Activated T-cell treated with anti-CD3 and anti-CD28 coated beads for 4 hours (primary cell): ENCODE results near the gene ANK3.

Experiments used
- DNase-seq: peaks from one replicate; pipeline ENCODE4 v3.0.0-alpha.2; 2020

ANK3 gene

DNA sequence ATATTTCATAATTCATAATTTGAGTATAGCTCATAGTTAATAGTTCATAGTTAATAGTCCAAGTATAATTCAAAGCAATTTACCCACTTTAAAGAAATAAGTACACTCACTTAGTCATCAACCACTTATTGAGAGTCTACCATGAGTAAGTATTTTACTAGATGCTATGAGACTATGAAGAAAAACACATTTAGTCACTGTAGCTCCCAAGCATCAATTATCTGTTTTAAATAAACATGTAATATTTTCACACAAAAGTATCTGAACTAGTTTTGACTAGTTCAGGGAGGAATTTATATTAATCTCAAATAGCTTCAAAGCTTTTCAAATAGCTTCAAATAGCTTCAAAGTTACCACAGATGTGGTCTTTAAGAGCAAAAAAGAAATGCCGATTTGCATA lies 119.2 kb downstream of the ANK3 start:
- DNase-seq, result no peak

DNA sequence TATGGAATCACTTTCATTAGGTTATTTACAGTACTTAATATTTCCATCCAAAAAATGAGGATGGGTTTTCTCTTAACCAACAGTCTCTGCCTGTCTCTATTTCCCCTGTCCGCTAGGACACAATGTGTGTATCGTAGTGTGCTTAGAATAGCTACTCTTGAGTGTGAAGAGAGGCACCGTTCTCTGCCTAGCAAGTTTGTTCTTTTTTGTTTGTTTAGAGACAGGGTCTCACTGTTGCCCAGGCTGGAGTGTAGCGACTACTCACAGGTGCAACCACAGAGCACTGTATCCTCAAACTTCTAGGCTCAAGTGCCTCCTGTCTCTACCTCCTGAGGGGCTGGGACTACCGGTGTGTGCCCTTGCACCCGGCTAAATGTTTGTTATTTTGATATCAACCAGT lies 121.9 kb downstream of the ANK3 start:
- no peak for DNase-seq

DNA sequence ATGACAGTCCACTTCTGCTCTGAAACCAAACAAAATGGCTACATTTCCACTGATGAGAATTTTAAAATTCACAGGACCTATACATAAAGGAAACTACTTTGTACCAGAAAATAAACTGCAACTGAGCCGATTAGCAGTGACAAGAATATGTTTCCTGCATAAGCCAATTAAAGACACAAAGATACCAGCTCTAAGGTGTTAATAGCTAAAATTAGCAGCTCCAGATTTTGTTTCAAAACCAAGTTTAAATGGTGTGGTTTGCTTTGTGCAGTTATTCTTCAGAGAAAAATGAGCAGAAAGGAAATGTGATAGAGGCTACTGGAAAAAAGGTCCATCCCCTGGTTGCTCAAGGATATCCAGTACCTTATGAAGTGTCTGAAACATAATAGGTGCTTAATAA lies 123.2 kb downstream of the ANK3 start:
- DNase-seq, result no peak

DNA sequence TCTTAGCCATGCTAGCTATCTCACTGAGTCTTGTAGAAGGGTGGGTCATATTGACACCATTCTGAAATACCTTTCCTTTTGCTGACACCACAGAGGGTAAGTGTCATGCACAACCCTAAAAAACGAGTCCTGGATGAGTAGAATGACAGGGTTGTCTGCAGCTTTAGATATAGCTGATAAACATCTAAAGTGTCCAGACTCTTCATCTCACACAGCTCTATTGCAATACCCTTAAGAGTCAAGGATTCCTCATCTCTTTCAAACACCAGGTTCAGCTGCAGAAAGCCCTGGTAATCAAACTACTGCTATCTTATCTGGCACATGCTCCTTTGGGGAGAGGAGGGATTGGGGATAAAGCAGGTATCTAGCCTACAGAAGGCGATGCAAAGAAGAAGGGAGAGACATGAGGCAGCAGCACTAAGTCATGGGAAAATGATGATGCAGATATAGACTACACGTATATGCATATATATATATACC lies 127.0 kb downstream of the ANK3 start:
- no peak for DNase-seq

DNA sequence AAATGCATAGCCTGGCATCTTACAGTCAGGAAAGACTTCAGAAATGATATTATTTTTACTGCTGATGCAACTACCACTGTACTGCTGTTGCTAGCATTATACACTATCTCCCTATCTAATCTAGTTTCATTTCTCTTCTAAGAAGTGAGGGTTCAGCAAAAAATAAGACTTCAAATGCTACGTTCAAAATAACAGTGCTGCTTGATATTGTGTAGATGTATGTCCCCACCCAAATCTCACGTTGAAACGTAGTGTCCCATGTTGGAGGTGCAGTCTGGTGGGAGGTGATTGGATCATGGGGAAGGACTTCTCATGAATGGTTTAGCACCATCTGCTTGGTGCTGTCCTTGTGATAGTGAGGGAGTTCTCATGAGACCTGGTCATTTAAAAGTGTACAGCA lies 129.4 kb downstream of the ANK3 start:
- no peak for DNase-seq

DNA sequence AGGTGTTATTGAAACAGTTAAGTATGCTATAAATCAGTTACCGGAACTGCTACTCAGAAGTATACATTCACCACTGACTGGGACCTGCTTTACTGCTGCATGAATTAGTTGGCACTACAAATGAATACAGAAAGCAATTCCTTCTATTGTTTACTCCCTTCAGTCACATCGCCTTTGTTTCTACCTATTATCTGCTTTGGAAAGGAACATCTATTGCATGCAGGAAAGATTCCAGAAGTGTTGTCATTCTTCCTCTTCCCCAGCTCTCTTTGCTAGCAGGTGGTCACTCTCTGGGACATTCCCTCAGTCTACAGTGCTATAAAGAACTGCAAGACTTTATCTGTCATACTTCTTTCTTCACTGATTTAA lies 131.3 kb downstream of the ANK3 start:
- DNase-seq, result no peak

DNA sequence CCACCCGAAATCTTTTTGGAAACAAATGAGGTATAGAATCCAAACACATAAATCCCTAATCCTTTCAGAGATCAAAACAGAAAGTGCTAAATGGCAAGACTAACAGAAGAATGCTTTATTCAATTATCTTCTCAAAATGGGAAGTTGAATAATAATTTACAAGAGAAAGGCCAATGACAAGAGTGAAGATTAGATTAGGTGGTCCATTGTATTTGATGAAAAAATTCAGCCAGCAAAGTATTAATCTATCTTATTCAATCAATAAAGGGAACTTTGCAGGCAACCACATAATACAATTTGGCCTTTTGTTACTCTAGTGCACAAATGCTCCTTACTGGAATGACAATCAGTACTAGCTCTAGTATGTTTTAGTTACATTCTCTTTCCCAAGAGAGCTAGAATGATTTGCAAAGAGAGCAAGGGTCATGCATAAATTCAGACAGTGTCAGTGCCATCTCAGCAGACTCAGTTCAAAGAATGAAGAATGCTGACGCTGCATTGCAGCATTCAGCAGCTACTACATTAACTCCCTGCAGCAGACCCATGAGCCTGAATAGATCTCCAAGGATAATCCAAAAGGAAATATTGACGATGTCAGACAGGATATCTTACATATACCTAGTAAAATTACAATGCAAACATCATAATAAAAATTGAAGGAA lies 131.8 kb downstream of the ANK3 start:
- DNase-seq, result no peak

DNA sequence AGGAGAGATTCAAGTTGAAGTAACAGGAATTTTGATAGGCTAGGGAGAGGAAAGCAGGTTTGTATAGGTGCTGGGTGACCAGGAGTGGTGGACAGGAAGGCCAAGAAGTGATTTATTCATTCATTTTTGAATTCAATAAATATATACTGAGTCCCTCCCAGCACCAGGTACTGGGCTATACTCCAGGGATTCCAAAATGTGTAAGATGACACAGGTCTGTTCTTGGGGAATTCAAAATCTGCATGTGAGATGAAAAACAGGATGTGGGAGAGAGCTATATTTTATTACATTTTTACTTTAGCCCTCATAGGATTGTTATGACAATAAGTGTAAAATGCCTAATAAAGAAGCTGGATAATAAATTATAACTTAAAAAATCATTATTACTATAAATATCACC lies 134.9 kb downstream of the ANK3 start:
- no peak for DNase-seq

DNA sequence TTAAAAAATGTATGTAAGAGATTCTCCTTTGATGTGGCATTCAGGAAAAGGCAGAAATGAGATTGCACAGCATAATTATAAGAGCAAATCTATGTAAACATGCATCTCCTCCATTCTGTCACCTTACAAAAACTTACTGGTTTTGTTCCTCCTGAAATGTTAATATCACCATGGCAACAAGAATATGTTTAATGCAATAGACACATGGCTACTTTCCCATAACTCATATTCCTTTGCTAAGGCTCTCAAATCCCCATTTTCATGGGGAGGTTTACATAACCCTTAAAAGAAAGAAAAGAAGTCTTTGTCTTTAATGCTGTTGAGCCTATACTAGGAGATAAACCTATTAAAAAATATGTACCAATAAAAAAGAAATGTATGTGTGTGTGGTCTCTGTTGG lies 136.2 kb downstream of the ANK3 start:
- DNase-seq, result no peak

DNA sequence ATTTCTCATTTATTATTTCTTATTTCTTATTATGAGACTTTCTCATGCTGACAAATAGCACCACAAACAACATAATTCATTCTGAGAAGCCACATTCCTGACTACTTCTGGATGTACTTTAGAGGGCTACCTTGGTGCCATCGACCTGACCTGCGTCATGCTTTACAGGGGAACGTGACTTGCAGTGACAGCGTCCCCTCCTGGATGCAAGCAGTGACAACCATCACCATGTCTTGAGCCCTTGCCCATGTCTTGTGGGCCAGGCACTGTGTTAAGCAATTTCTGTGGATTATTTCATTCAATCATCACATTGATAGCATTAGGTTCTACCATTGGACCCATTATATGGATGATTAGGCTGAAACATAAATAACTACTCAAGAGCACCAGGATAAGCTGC lies 137.0 kb downstream of the ANK3 start:
- DNase-seq, result no peak

DNA sequence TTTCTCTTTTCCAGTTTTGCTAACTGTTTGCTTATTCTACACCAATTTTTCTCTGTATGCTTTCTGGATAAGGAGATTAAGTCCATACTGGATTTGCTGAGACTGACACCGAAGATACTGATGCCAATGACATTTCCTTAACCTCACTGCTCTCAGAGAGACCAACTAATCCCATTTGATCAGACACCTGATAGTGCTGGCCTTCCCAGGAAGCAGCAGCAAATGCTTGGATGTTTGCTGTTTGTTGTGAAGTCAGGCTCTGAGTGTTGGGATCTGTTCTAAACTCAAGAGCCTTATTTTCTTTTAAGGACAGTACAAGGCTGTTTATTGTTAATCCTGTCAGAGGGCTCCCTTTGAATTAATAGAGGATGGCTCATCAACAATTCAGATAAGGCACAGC lies 143.3 kb downstream of the ANK3 start:
- DNase-seq, result no peak

DNA sequence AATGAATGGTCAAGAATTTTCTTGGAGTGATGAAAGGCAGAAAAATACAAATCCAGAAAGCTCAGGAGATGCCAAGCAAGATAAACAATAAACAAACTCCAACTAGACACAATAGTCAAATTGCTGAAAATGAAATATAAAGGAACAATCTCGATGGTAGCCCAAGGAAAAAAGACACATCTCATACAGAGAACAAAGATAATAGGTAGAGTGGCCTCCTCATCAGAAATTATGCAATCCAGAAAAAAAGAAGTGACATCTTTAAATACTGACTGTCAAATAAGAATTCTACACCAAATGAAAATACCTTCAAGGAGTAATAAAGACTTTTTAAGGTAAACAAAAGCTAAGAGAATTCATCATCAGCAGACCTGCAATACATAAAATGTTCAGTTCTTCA lies 150.4 kb downstream of the ANK3 start:
- no peak for DNase-seq

DNA sequence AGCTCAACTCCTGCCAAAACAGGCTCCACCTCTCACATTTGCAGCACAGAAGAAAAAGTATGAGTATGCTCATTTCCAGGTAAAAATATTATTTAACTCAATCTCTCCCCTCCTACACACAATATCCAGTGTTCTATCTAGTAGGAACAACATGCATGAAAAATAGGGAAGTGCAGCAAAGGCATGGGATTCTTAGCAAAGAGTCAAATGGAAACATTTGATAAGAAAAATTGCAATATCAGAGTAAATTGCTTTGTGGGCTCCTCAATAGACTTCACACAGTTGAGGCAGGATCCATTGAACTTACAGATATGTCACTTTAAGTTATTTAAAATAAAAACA lies 150.9 kb downstream of the ANK3 start:
- DNase-seq, result no peak

DNA sequence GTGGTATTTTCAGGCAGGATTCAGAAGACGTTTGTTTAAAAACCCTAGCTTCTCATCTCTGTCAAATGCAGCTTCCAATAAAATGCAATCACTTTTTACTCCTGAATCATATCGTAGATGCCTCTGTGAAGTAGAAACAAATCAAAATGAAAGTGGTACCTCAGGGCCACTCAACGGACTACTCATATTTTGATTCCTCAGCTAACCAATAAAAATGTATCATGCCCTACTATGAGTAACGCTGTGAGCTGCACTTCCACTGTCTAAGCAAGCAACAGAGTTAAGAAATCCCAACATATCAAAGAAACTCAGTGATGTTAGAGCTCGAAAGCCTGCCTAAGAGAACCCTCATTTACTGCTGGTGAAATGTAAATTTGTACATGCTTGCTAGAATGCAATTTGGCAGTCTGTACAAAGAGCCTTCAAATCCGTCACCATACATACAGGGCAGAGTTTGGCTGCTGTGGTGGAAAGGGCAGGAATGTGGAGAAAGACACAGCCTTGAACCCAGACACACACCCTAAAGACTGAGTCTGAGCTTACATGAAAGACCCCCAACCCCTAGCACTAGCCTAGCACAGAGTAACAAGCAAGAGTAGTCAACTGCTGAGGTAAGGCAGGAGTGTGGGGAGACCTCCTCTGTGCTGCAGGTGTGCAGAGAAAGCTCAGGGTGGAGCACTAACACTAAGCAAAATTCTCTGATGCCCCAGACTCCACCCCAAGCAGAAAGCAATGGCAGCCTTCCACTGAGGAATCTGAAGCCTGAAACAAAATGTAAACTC lies 151.5 kb downstream of the ANK3 start:
- no peak for DNase-seq

DNA sequence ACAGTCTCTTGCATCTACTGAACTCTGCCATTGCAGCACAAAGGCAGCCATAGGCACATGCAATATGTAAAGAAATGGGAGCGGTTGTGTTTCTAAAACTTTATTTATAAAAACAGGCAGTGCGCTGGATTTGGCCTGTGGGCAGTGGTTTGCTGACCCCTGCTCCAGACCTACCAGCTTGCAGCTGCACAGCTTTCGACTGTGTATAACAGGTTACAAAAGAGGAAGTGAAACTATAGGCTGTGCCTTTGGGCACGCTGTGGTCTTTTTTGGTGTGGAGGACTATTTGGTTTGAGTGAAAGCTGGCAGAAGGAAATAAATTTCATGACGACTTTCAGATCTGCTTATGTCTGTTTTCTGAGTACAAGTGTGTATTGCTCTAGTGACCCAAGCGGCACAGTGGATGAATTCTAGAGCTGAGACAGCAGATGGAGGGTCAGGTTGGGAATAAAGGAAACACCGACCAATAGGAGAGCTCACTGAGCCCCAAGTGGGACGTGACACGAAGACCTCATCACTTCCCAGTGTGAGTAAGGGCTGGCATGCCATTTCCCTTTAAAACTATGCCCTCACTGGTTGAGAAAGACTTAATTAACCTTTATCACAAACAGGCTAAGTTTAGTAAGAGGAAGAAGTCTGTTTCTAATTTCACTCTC lies 152.7 kb downstream of the ANK3 start:
- DNase-seq, result no peak

DNA sequence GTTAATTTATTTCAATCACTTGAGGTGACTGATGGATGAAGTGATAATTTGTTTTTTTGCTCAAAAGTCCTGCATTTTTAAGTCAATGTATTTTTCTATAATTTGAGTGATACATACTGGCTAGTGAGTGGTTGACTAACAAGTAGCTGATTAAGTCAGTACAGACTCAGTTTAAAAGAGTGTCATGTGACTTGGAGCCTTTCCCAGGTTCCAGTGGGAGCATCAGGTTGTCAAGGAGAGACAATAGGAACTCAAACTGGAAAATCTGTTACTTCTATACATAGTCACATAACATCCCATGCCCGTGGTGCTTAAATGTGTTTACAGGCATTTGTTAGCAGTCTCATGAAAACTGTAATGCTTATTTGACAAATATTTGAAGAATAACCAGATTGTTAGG lies 154.7 kb downstream of the ANK3 start:
- DNase-seq, result no peak

DNA sequence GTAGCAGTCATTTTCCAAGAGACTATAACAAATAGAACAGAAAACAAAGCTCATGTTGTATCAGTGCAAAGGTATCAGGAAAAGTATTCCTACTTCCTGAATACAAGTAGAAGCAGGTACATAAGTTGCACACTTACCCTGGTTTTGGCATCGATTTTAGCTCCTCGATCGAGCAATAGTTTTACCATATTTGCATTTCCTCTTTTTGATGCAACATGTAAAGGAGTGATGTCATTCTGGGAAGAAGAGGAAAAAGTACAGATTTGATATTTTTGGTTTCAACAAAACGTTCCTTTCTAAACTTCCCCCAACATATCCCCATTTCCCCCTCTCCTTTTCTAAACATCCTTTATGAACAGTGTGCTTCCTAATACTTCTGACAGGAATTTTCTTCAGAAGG lies 155.1 kb downstream of the ANK3 start:
- DNase-seq, result no peak

DNA sequence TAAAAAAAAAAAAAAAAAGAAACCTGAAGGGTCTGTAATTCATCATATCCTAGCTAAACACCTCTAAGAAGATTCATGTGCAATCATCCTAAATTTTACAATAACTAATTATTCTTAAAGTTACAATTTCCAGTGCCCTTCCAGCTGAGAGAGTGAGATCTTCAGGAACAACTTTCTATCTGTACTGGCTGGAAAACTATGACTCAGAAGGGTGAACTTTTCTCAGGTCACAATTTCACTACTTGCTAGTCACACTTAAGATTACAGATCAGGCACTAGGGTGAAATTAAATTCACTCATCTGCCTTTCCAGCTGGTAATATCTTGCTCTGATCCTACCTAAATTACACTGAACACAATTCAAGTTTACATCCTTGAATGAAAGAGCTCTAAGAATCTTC lies 158.8 kb downstream of the ANK3 start:
- no peak for DNase-seq

DNA sequence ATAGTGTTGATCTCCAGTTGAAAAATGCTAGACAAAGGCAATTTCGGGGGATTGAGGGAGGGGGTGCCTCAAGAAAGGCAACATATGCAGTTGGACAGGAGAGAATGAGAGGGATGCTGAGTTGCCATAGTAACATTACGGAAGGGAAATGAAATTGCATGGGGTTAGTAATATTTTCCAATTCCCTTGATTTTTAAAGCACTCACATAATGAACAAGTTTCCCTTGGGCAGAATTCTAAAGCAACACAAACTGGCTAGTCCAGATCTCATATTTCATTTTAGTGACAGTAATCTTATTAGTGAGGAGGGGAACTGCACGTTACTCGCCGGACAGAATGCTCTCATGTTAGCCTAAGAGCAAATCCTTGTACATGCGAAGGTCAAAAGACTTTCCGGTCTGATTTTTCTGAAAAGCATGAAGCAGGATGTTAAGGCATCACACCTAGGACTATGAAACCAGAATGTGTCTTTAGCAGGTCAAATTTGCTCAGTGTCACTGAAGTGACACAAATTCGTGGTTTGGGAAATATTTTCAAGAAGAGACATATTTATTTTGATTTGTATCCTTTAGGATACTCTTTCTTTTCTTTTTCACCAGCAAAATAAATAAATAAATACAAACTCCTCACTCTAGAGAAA lies 165.5 kb downstream of the ANK3 start:
- DNase-seq, result no peak

DNA sequence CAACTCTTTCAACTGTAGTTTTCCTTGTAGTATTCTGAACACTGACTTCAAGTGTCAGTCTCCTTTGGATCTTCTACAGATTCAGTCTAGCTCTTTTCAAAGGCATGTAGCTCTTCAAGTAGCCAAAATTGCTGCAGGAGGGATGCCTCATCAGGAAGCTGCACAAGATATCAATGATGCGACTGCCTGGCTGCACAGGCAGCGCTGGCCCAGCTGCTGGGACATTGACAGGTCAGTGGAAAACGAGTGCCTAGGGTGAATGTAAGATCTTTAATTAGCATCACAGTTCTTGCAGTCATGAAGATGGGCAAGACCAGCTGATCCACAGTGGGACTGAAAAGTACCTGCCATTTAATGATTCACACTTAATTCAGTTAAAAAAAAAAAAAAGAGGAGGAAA lies 167.6 kb downstream of the ANK3 start:
- no peak for DNase-seq

DNA sequence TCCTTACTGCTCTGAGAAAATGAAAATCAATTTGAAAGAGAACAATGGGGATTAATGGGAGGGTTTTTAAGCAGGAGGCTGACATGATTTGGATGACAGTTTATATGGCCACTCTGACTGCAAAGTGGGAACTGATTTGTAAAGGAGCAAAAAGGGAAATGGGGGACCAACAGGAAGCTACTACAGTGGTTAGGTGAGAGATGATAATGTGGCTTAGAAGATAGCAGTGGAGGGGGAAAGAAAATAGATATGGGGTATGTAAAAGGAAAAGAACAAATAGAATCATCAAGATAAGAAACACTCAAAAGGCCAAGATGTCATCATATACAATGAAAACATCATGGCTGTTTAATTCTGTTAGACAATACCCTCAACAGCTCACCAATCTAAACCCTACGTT lies 177.5 kb downstream of the ANK3 start:
- DNase-seq, result no peak

DNA sequence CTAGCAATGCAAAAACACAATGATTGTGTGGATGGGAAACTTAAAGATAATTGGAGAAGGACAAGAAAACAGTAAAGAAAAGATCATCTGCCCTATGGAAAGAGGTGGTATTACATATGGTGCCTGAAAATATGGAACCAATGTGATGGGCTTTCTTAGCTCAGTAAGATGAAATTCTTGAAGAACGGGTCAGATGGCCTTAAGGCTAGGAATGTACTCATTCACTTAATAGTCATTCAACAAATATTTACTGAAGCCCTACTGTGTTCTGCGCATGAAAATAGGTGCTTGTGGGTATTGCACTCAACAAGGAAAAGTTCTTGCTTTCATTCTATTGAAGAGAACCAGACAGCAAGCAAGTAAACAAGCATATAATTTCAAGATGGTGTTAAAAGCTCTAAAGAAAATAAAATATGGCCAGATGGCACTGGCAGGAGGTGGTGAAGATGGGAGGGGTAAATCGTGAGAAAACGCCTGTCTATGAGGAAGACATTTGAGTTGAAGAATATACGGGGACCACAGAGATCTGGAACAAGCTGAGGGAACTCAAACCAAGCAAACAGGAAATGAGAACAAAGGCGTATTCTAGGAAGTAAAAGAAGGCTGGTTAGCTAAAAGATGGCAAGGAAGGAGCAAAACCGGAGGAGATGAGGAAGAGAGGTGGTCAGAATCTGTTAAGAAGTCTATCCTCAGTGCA lies 179.7 kb downstream of the ANK3 start:
- no peak for DNase-seq

DNA sequence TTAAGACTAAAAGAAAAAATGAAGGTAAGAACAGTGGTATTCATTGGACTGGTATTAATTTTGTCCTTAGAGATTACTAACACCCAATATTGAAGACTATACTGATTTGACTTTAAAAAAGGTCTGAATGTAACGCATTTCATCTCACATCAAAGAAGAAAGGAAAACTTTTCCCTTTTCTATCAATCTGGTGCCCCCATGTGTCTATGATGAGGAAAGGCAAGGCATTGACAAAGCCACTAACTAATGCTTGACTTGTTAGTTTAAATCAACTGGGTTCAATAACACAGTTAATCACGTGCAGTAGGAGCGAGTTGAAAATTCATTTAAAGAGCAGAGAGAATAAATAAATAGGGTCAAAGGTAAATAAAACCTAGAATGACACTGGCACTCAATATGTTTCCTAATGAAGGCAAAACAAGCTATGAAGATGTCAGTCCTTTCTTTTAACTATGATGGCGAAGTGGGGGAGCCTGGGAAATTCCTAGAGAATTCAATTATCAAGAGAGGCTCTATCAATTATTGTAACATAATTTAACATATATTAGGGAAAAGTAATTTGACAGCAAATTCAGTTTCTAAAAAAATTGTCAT lies 180.9 kb downstream of the ANK3 start:
- DNase-seq, result no peak
